HG02938 (cell line): ENCODE data around the gene TBC1D22A.

Experiments used
- ATAC-seq: cut with Tn5 transposase; IDR thresholded peaks from one replicate; pipeline ENCODE4 v1.9.1; 2021; ENCODE audit warnings: mild to moderate bottlenecking, moderate library complexity; ENCODE audit not compliant: unreplicated experiment

TBC1D22A gene

DNA sequence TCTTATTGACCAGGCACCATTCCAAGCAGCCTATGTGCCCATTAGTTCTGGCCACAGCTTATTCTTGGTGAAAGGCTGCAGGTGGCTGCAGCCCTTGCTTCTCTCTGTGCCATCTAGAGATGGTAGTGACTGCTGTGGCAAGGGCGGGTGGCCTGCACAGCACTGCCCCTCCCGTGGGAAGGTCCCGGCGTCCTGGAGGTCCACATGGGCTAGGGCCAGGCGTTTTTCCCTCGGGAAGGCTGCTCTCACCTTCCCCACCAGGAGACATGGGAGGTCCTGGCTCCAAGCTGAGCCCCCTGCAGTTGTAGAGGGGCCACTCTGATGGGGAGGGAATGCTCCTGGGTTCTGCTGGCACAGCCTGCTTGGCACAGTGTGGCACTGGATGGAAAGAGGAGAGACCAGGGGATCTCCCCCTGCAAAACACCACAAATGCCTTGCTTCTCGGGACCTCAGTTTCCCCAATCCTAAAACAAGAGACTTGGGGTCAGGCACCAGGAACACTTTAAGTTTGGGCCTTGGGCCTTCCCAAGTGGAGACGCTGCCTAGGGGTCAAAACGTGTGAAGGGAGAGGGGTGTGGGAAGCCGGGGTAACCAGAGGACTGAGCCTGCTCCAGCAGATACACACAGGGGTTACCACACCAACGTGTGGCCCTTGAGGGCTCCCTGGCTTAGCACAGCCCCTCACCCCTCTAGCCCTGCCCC lies 10.0 kb upstream of the TBC1D22A start:
- ATAC-seq: no peak

DNA sequence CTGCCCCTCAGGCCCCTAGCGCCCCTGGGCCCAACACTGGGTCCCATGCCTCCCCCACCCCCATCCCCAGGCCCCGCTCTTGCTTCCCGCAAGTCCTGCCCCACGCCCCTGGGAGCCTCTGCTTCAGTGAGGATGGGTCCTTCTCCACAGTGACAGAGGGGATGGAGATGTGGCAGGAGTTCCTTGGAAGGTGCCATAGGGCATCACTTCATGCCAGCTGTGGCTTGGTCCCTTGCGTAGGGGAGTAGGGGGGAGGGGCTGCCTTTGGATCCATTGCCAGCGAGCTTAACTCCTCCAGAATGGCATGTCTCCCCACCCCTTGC lies 9.5 kb upstream of the TBC1D22A start:
- ATAC-seq: no peak

DNA sequence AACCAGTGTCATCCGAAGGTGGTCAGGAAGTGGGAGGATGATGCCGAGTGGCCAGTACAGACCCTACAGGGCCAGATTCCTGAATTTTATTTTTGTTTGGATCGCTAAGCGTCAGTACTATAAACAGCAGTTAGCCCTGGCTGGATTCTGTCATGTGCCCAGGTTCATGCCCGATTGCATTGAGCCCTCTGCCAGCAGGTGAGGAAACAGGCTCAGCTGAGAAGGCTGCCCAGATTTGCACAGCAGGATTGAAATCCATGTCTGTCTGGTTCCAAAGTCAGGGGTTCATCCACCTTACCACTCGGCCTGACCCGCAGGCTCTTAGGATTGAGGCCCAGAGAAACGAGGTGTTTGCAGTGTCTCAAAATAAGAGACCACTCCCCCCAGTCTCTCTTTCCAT lies 9.1 kb upstream of the TBC1D22A start:
- no peak for ATAC-seq

DNA sequence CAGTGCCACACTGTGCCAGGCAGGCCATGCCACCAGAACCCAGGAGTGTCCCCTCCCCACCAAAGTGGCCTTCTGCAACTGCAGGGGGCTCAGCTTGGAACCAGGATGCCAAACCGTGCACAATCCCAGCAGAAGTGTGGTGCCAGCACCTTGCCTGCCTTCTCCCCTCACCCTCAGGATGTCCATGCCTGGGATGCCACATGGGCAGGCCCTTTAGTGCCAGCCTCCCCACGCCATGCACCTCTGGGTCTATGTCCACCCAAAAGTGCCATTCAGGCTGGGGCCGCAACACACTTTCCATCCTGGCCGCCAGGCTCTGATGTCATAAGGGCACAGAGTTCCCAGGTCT lies 8.7 kb upstream of the TBC1D22A start:
- ATAC-seq: no peak

DNA sequence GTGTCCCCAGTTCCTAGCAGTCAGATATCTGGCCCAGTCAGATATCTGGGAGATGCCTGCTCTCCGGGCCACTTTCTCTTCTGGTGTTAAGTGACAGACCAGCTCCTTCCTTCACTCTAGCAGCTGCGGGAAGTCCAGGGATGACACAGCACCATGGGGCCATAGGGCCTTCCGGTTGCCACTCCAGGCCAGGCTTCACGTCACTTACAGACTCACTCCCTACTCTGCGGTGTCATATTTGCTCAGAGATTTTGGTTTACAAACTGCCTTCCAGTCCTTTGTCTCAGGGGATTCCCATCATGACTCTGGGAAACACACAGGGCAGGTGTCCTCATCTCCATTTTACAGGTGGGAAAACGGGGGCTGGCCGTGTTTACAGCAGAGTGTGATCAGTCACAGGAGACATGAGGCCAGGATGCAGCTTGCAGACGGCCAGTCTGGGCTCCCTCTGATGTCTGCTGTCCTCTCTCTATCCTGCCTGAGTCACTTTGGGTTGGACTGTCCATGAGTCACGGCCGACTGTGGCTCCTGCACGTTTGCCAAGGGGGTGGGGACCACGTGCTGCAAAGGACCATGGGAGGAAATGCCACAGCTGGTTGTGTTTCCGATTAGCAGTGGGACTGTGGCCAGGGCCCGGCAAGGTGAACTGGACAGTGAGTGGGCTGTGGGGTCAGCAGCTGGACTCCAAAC lies 8.2 kb upstream of the TBC1D22A start:
- no peak for ATAC-seq

DNA sequence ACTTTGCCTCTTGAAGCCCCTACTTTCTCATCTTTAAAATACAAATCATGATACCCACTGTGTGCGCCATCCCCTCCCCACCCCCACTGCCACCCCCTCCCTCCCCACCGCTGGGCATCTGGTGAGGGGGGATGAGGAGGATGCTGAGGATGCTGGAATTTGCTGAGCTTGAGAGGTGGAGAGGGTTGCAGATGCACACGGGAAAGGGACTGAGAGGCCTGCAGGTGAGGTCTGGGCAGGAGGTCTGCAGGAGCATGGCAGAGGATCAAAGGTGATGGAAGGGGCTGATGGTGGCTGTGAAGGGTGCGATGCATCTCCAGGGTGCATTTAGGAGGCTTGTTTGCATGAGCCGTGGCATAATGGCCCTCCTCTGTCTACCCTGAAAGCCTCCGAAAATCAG lies 7.6 kb upstream of the TBC1D22A start:
- ATAC-seq: no peak

DNA sequence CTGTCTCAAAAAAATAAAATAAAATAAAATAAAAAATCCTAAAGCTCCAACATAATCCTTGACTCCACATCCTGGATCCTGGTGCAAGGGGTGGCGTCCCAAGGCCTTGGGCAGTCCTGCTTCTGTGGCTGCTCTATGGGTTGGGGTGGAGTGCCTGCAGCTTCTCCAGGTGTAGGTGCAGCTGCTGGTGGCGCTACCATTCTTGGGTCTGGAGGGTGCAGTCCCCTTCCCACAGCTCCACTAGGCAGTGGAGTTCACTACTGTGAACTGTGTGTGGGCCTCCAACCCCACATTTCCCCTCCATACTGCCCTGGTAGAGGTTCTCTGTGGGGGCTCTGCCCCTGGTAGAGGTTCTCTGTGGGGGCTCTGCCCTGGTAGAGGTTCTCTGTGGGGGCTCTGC lies 6.9 kb upstream of the TBC1D22A start:
- no peak for ATAC-seq

DNA sequence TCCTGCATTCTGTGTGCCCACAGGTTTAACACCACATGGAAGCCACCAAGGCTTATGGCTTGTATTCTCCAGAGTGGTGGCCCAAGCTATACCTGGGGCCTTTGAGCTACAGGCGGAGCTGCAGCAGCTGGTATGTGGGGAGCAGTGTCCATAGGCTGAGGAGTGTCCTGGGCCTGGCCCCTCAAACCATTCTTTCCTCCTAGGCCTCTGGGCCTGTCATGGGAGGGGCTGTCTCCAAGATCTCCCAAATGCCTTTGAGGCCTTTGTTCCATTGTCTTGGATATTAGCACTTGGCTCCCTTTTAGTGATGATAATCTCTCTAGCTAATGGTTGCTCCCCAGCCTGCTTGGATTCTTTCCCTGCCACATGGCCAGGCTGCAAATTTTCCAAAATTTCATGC lies 6.4 kb upstream of the TBC1D22A start:
- no peak for ATAC-seq

DNA sequence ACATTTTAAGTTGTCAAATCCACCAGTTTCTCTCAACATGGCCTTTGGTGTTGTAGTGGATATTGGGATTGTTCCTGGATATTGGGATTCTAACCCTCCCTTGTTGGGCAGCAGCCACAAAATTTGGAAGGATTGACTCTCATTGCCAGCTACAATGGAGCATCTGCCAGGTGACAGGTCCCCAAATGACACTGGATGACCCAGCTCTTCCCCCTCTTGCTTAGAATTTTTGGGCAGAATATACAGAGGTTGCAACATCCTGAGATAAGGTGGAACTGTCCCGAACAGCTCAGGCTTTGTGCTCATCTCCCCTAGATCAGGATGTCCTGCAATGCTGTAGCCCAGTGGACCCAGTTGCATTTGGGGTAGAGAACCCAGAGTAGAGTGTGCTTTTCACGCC lies 5.3 kb upstream of the TBC1D22A start:
- ATAC-seq: no peak

DNA sequence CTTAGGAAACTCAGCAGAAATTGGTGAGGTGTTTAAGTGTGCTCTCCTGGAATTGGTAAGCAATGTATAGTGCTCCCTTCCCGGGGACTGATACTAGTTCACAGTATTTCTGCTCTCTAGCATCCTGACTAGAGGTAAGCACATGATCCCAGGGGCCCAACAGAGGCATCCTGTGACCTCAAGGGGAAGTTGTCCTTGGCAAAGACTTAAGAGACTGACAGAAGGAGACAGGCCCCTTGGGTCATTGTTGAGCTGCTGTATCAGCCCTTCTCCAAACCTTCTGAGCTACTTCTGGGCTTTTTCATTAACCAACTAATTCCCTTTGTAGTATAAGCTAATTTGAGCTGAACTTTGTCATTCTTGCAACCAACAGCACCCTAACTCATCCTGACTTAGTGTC lies 4.3 kb upstream of the TBC1D22A start:
- no peak for ATAC-seq

DNA sequence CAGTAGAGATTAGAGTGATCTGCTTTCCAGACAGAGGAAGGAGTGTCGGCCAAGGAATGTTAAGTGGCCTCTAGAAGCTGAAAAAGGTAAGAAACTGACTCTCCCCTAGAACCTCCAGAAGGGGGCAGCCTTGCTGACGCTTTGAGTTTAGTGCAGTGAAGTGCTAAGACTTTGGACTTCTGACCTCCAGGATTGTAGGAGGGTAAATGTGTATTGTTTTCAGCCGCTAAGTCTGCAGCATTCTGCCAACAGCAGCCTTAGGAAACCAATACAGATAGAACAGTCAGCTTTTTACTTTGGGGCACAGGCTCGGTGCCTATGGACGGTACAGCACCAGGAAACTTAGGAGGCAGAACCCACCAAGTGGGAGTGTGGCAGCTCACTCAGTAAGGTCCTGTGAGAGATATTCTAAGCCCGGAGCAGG lies 3.6 kb upstream of the TBC1D22A start:
- no peak for ATAC-seq

DNA sequence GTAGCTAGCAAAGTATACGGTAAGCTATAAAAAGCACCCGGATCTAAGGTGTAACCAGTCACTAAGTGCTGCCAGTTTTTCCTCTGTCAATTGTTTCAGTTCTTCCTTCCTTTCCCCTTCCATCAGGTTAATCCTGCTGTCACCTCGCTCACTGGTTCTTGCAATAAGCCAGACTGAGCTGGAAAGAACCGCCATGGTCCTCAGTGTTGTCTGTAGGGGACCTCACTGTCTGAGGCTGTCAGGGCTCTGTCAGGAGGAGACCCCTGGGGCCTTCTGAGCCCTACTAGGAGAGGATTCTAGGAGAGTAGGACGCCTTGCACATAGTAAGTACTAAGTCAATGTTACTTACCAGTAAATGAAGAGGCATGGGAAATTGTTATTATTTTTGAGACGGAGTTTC lies 1.4 kb upstream of the TBC1D22A start:
- ATAC-seq: no peak

DNA sequence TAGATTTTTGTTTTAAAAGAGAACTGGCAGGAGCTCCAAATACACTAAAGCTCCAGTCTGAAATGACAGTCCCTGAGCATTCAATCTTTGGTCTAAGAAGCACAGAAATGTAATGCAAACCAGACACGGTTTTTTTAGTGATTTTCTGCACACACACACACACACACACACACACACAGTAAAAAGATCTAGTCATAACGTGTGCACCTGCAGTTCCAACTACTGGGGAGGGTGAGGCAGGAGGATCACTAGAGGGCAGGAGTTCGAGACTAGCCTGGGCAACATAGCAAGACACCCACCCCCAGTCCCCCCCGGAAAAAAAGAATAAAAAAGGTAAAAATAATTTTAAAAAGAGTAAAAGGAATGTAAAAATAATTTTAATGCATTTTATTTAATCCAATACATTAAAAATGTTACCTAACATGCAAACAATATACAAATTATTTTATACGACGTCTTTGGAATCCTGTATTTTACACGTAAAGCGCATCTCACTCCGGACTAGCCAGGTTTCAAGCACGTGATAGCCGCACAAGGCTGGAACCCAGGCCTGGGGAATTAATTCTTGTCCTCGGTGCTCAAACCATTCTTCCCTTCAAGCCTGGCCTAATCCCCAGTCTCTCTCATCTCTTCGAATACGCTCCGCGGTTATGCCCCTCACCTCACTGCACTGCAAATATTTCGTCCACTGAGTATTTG lies 762 bp upstream of the TBC1D22A start:
- no peak for ATAC-seq

DNA sequence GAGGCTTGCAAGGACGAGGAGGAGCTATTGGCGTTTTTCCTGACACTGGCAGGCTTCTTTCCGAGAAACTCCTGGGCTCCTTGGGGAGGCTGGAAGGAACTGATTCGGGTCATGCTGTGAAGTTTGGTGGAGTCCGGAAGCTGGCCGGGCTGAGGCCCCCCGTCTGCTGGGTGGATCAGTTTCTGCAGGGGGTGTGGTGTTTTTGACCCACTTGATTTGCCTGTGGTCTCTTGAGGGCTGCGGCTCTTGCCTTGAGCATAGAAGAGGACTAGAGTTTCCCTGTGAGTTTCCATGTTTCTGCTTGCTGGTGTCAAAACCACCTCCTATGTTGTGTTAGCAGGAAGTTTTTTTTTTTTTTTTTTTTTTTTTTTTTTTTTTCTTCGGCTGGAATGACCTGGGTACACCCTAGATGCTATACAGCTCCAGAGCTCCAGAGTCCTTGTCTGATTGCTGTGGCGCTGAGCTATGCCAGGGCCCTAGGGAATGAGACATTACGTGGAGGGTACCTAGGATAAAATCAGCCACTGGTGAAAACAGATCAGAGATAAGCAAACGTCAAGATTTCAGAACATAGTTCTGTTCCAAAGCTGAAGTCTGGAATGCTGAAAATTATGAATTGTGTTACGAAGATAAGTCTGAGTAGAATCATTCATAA lies 728 bp downstream of the TBC1D22A start:
- peak; percentile 49 for ATAC-seq

DNA sequence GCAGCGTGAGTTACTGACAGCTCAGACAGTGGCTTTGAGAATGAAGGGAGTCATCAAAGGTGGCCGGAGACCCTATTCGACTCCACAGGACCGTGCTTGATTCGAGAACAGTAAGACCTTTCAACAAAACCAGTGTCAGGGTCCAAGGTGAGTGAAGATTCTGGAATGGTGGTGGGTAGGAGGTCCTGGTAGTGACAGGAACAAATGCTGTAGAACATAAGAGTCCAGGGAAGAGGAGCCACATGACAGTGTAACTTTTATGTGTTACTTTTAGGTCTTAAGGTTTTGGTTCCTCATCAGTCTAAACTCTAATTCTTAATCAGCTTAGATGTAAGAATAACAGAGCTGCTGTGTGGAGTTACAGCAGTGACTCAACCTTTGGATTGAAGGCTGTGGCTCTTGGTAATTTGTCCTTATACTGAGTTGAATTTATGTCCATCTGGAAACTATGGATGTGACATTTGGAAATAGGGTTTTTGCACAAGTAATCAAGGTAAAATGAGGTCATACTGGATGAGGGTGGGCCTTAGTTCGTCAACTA lies 1.8 kb downstream of the TBC1D22A start:
- ATAC-seq: no peak

DNA sequence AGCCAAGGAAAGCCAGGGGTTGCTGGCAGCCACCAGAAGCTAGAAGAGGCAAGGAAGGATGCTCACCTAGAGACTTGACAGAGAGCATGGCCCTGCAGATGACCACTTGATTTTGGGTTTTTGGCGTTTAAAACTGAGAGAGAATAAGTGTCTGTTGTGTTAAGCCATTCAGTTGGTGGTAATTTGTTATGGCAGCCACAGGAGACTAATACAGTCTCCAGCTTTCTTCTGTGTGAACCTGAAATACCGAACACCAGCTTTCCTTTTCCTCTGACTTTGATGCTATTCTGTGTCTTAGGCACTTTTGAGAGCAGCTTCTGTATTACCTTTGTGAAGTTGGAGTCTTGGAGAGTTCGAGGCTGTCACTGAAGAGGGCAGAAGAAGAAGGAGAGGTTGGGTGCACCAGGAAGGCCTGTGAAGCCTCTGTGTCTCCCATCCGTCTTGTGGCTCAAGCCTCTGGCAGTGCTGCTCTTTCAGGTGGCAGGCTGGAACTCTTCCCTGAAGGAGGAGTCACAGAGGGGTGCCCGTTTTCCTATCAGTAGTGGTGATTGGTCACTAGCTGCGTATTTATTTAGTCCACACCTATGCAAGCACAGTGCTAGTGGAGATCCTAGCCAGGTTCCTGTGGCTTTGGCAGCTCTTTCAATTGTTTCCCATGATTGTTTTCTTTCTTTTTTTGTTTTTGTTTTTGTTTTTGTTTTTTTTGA lies 2.5 kb downstream of the TBC1D22A start:
- ATAC-seq: no peak

DNA sequence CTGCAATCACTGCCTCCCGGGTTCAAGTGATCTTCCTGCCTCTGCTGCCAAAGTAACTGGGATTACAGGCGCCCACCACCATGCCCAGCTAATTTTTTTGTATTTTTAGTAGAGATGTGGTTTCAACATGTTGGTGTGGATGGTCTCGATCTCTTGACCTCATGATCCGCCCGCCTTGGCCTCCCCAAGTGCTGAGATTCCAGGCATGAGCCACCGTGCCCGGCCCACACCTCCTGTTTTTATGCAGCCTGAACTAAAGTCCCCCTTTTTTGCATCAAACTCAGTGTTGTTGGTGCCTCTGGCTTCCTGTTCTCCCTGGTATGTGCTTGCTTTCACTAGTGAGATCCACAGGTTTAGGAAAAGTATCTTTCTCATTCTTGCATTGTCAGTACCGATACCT lies 4.2 kb downstream of the TBC1D22A start:
- ATAC-seq: no peak

DNA sequence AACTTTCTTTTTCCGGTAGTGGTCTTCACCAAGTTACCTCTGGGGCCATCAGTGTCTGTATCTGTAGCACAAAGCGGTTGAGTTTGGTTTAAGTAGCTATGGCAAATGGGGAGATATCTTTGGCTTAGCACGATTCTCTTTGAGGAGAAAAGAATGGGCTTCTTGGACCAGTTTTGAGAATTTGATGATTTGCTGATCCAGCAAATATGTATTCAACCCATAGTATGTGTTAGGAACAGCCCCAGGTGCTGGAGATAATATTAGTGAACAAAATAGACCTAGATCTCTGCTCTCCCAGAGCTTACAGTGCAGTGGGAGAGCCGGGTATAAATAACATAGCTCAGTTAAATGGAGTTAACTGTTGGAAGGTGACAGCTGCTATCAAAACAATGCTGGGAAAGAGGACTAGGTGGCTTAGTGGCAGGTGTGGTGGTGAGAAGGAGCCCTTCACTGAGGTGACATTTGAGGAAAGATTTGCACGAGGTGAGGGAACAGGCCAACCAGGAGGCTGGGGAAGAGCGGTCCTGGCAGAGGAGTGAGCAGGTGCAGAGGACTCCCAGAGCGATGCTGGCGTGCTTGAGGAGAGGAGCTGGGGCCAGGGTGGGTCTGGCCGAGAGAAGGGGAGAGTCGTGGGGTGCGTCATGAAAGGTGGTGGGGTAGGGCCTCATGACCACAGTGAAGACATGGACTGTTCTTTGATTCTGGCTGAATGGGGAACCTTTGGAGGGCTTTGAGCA lies 5.0 kb downstream of the TBC1D22A start:
- ATAC-seq: no peak

DNA sequence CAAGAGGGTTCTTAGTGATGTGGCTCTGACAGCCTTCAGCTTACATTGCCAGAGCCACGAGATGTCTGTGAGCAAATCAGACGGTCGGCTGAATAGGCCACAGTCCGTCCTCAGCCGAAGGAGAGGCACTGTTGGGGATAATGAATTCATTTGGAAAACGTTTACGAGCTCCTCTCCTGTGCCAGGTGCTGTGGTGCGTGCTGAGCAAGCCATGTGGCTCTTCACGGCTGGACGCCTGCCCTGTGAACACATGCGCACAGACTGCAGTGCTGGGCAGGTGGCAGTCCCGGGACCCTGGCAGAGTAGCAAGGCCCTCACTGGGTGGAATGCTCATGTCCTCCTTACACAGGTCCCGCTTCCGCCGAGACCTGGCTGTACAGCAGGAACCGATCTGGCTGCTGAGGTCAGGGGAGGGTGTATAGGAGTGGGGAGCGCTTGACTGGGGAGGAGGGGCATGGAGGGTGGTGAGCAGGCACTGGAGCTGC lies 6.8 kb downstream of the TBC1D22A start:
- no peak for ATAC-seq

DNA sequence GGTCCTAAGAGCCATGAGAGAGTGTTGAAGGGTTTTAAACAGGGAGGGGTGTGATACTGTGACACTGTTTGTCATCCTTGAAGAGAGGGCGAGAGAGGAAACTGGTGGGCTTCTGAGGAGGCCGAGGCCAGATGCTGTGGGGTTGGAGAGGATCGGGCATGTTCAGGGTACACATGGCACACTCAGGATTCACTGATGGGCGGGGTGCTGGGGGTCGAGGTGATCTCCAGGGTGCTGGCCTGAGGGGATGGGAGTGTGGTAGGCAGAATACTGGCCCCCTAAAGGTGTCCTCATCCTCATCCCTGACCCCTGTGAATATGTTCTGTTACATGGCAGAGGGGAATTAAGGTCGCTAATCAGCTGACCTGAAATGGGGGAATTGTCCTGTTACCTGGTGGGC lies 7.3 kb downstream of the TBC1D22A start:
- ATAC-seq: no peak
